NT2/D1 (cell line): ENCODE data around the gene FAM149B1.

Experiments used
- DNase-seq: peaks from one replicate; pipeline ENCODE4 v3.0.0-alpha.2; 2011; ENCODE audit warnings: low read depth, low spot score
- H3K27me3 ChIP-seq: 2 replicates; pipeline ENCODE4 v1.6.0; 2011; ENCODE audit warnings: mild to moderate bottlenecking; ENCODE audit not compliant: insufficient read length, insufficient read depth
- H3K36me3 ChIP-seq: 2 replicates; pipeline ENCODE4 v1.6.1; 2011; ENCODE audit warnings: mild to moderate bottlenecking, low read length, mixed read lengths; ENCODE audit not compliant: insufficient read depth, insufficient read length
- H3K4me1 ChIP-seq: 2 replicates; pipeline ENCODE4 v1.5.1; 2011; ENCODE audit not compliant: insufficient read depth, insufficient read length
- H3K4me3 ChIP-seq: 2 replicates; pipeline ENCODE4 v1.5.1; 2011; ENCODE audit warnings: low read depth; ENCODE audit not compliant: insufficient read length
- H3K9ac ChIP-seq: 2 replicates; pipeline ENCODE4 v1.6.0; 2011; ENCODE audit warnings: low read depth; ENCODE audit not compliant: insufficient read length
- H3K9me3 ChIP-seq: 2 replicates; pipeline ENCODE4 v1.5.1; 2011; ENCODE audit warnings: mild to moderate bottlenecking, low read length; ENCODE audit not compliant: insufficient read depth
- SUZ12 ChIP-seq: IDR thresholded peaks from 2 replicates; pipeline ENCODE4 v1.6.1; 2011; ENCODE audit not compliant: insufficient read length, insufficient read depth; ENCODE audit errors: extremely low read depth
- YY1 ChIP-seq: IDR thresholded peaks from 2 replicates; pipeline ENCODE4 v1.6.1; 2011; ENCODE audit not compliant: insufficient read length, insufficient read depth
- ZNF274 ChIP-seq: IDR thresholded peaks from 2 replicates; pipeline ENCODE4 v1.6.1; 2011; ENCODE audit warnings: mild to moderate bottlenecking, low read depth, low read length

Gene FAM149B1

DNA sequence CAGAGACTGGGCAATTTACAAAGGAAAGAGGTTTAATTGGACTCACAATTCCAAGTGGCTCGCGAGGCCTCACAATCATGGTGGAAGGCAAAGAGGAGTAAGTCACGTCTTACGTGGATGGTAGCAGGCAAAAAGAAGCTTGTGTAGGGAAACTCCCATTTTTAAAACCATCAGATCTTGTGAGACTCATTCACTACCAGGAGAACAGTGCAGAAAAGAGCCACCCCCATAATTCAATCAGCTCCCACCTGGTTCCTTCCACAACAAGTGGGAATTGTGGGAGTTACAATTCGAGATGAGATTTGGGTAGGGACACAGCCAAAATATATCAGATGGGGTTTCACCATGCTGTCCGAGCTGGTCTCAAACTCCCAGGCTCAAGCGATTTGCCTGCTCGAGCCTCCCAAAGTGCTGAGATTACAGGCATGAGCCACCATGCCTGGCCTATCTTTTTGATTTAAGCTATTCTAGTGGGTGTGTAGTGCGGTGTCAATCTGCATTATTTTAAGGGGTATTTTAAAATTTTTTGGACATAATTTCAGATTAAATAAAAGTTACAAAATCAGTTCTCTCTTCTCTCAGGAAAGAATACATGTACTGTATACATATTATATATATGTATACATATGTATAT is 93.6 kb downstream of the FAM149B1 start:
- no peak for DNase-seq
- H3K4me3 ChIP-seq = no peak overlapping the region
- no peaks in the 10 kb centered on the region for H3K27me3 ChIP-seq
- no peaks in the 10 kb centered on the region for H3K4me1 ChIP-seq
- H3K9me3 ChIP-seq = peaks cover 25% of the 10 kb centered on the region
- H3K9ac ChIP-seq = no peak overlapping the region
- no peaks in the 10 kb centered on the region for H3K36me3 ChIP-seq
- TF ChIP-seq SUZ12 = no peak
- TF ChIP-seq YY1 = no peak
- TF ChIP-seq ZNF274 = no peak

DNA sequence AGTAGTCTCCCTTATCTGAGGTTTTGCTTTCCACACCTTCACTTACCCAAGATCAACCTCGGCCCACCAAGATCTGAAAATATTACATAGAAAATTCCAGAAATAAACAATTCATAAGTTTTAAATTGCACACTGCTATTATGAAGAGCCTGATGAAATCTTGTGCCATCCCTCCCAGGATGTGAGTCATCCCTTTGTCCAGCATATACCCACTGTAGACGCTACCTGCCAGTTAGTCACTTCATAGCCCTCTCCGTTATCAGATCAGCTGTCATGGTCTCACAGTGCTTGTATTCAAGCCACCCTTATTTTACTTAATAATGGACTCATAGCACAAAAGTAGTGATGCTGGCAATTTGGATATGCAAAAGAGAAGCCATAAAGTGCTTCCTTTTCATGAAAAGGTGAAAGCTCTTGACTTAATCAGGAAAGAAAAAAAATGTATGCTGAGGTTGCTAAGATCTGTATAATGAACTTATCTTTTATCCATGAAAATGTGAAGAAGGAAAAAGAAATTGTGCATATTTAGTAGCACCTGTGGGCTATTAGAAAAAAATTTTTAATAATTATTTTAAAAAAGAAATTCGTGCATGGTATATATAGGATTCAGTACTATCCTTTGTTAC is 94.3 kb downstream of the FAM149B1 start:
- H3K9me3 ChIP-seq = peaks cover 25% of the 10 kb centered on the region
- DNase-seq = no peak
- H3K4me1 ChIP-seq = no peaks in the 10 kb centered on the region
- H3K4me3 ChIP-seq = no peak overlapping the region
- H3K27me3 ChIP-seq = no peaks in the 10 kb centered on the region
- H3K36me3 ChIP-seq = no peaks in the 10 kb centered on the region
- no peak overlapping the region for H3K9ac ChIP-seq
- no peak for TF ChIP-seq YY1
- TF ChIP-seq ZNF274 = no peak
- TF ChIP-seq SUZ12 = no peak

DNA sequence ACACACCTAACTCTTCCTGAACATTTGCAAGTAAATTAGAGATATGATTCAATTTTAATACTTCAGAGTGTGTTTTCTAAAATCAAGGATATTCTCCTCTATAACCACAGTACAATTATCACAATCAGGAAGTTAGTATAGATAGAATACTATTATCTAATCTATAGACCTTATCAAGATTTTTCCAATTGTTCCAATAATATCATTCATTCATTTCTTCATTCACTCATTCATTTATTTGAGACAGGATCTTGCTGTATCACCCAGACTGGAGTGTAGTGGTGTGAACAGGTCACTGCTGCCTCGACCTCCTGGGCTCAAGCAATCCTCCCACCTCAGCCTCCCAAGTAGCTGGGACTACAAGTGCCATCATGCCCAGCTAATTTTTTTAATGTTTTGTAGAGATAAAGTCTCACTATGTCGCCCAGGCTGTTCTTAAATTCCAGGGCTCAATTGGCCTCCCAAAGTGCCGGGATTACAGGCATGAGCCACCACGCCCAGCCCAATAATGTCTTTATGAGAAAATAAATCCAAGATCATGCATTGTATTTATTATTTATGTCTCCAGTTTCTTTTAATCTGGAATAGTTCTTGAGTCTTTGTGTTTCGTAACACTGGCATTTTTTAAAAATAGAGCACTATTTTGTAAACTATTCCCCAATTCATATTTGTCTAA is 95.1 kb downstream of the FAM149B1 start:
- Histone ChIP-seq H3K9ac (no peak overlapping the region), H3K27me3 (no peaks in the 10 kb centered on the region), H3K9me3 (peaks cover 25% of the 10 kb centered on the region), H3K4me1 (no peaks in the 10 kb centered on the region), H3K36me3 (no peaks in the 10 kb centered on the region), H3K4me3 (no peak overlapping the region)
- TF ChIP-seq YY1 (no peak), ZNF274 (no peak), SUZ12 (no peak)
- no peak for DNase-seq

DNA sequence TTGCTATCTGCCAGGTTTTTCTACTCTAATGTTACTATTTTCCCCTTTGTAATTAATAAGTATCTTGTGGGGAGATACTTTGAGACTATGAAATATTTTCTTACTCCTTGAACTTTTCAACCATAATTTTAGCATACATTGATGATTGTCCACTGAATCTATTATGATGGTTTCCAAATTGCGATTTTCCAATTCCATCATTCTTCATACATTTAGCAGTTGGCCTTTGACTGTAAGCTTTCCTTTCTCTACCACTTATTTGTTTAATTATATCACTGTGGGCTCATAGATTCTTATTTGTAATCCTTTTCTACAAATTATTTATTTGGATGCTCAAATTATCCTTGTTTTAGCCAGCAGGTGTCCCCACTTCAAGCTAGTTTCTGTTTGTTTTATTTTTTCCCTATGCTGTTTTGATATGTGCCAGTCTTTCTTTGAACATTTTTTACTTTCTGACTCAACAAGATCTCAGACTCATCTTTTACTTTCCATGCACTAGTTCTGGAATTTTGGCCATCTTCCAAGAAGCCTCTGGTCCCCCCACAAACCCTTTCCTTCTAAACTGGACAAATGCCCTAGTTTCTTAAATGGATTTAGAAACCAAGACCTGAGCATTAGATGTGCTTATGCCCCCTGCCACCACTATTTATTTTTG is 95.9 kb downstream of the FAM149B1 start:
- no peak overlapping the region for H3K4me3 ChIP-seq
- H3K4me1 ChIP-seq = no peaks in the 10 kb centered on the region
- H3K9me3 ChIP-seq = peaks cover 25% of the 10 kb centered on the region
- no peak for DNase-seq
- no peak overlapping the region for H3K9ac ChIP-seq
- no peaks in the 10 kb centered on the region for H3K36me3 ChIP-seq
- TF ChIP-seq ZNF274 (no peak), SUZ12 (no peak), YY1 (no peak)
- H3K27me3 ChIP-seq = no peaks in the 10 kb centered on the region

DNA sequence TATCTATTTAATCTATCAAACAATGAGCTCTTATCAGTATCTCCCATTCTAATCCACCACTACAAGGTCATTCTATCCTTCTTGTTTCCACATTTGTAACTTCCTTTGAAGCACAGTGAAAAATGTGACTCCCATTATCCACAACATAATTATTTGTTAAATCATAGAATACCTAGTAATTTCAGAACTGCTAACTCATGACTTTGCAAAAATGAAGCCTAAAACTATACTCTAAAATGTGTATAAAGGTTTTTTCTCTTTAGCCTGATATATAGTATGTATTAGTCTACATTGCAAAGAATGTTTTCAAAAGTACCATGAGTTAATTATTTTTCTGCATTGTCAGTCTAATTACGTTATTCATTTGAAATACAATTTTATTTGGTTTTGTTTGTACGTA is 96.5 kb downstream of the FAM149B1 start:
- Histone ChIP-seq H3K27me3 (no peaks in the 10 kb centered on the region), H3K4me1 (no peaks in the 10 kb centered on the region), H3K9ac (no peak overlapping the region), H3K36me3 (no peaks in the 10 kb centered on the region), H3K4me3 (no peak overlapping the region), H3K9me3 (peaks cover 19% of the 10 kb centered on the region)
- TF ChIP-seq ZNF274 (no peak), YY1 (no peak), SUZ12 (no peak)
- no peak for DNase-seq

DNA sequence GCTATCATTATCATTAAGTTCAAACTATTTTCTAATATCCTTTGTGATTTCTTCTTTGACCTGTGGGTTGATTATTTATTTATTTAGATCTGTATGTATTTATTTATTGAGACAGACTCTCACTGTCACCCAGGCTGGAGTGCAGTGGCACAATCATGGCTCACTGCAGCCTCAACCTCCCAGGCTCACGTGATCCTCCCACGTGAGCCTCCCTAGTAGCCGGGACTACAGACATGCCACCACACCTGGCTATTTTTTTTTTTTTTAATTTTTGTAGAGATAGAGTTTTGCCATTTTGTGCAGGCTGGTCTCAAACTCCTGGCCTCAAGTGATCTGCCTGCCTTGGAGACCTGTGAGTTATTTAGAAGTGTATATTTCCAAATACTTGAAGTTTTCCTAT is 113.2 kb downstream of the FAM149B1 start:
- TF ChIP-seq YY1 (no peak), ZNF274 (no peak), SUZ12 (no peak)
- H3K4me3 ChIP-seq = no peak overlapping the region
- H3K36me3 ChIP-seq = no peaks in the 10 kb centered on the region
- no peaks in the 10 kb centered on the region for H3K4me1 ChIP-seq
- no peak overlapping the region for H3K9ac ChIP-seq
- H3K27me3 ChIP-seq = no peaks in the 10 kb centered on the region
- no peak for DNase-seq
- no peaks in the 10 kb centered on the region for H3K9me3 ChIP-seq

DNA sequence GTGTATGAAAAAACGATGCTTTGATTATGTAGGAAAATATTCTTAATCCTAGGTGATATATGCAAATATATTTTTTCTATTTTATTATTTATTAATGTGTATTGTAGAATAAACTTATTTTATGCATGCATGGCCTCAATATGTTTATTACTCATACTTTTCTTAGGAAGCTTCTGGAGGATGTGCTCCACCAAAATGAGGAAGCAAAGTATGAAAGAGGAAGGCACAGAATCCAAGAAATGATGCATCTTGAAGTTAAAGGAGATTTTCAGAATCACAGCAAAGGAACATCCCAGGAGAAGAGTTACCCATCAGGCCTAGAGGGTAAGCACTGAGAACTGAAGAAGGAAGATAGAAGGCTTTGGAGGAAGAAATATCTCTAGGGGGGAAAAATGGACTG is 119.5 kb downstream of the FAM149B1 start:
- no peaks in the 10 kb centered on the region for H3K4me1 ChIP-seq
- H3K9ac ChIP-seq = no peak overlapping the region
- no peaks in the 10 kb centered on the region for H3K36me3 ChIP-seq
- TF ChIP-seq ZNF274 (no peak), YY1 (no peak)
- H3K27me3 ChIP-seq = no peaks in the 10 kb centered on the region
- no peak overlapping the region for H3K4me3 ChIP-seq
- H3K9me3 ChIP-seq = 0 out of 2 replicates have a peak, but pooled peaks cover 10% of the 10 kb centered on the region
- no peak for DNase-seq
